Vagina (tissue), 2 donors: ENCODE data around the gene PHF14.
"Not testable (repeated sequence)": the region's sequence is repeated elsewhere in the genome, so short reads cannot be mapped to it uniquely, and the experiment has no call there.

Experiments
- CTCF ChIP-seq, 3 experiments: fragments of 450-650 bp in 2 of 3; fragments of 200-600 bp in 1 of 3; sonication (generic) in 1 of 3; IDR thresholded peaks; one replicate each; pipeline ENCODE4 v1.5.1; 2017 to 2019; ENCODE audit warnings: antibody characterized with exemption in 3 of 3, mild to moderate bottlenecking in 2 of 3, moderate library complexity in 2 of 3
- POLR2AphosphoS5 ChIP-seq, 2 donors: sonication (generic); formaldehyde crosslinking; IDR thresholded peaks; one replicate each; pipeline ENCODE4 v1.9.0; 2017; ENCODE audit warnings: antibody characterized with exemption in 2 of 2, mild to moderate bottlenecking in 2 of 2, low read depth in 1 of 2; ENCODE audit not compliant: insufficient read depth in 1 of 2

GRCh38 chr7:10928203-10928602 lies 45.5 kb upstream of the PHF14 start:
- not testable (repeated sequence) for TF ChIP-seq POLR2AphosphoS5 (IDR thresholded peaks at IDR 0.05; ENCODE audit: insufficient read depth in 1 of 2, low read depth in 1 of 2); CTCF (IDR thresholded peaks at IDR 0.05)
